AG04449 (cell line): ENCODE data around the gene FAM168B.
"Not testable (repeated sequence)": the region's sequence is repeated elsewhere in the genome, so short reads cannot be mapped to it uniquely, and the experiment has no call there.

Experiments used
- CTCF ChIA-PET: fragments of 350-600 bp; formaldehyde crosslinking; extraction: SDS; loops from one replicate; lab custom pipeline; 2021; ENCODE audit warnings: antibody characterized with exemption; lab: Yijun Ruan, JAX
- POLR2A ChIA-PET: fragments of 400-600, 350-600 bp; formaldehyde crosslinking; extraction: SDS; loops from one replicate; lab custom pipeline; 2020; ENCODE audit warnings: antibody characterized with exemption, inconsistent platforms; lab: Yijun Ruan, JAX
- DNase-seq: peaks from one replicate; pipeline ENCODE4 v3.0.0-alpha.2; 2010; ENCODE audit warnings: low read depth, low spot score
- H3K4me3 ChIP-seq: 2 replicates; pipeline ENCODE4 v1.5.1; 2011; ENCODE audit warnings: low read depth, mild to moderate bottlenecking, control low read depth, low read length
- TF ChIP-seq, protein P1 (sequence below): IDR thresholded peaks from one replicate; pipeline ENCODE4 v1.5.1; 2011; ENCODE audit warnings: mild to moderate bottlenecking, moderate library complexity, low read length, control low read depth, inconsistent platforms; ENCODE audit not compliant: insufficient read depth; ENCODE audit errors: missing control alignments

Gene FAM168B

DNA sequence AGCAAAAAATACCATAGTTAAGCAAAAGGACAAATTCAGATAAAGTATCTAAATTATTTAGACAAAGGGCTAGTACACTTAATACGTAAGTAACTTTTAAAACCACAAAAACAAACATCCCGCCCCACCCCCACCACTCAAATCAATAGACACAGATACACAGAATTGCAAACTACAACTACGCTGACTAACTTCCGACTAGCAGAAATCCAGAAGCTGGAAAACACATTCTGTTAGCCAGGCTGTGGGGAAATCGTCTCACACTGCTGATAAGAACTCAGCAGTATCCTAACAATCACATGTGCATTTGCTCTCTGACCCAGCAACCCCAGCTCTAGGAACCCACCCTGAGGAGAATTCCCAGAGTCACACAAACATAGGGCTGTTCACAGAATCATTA, 16.6 kb downstream of the FAM168B start:
- no peak overlapping the region for H3K4me3 ChIP-seq
- POLR2A ChIA-PET, result no interaction called here
- DNase-seq, result no peak
- TF ChIP-seq, protein P1, sequence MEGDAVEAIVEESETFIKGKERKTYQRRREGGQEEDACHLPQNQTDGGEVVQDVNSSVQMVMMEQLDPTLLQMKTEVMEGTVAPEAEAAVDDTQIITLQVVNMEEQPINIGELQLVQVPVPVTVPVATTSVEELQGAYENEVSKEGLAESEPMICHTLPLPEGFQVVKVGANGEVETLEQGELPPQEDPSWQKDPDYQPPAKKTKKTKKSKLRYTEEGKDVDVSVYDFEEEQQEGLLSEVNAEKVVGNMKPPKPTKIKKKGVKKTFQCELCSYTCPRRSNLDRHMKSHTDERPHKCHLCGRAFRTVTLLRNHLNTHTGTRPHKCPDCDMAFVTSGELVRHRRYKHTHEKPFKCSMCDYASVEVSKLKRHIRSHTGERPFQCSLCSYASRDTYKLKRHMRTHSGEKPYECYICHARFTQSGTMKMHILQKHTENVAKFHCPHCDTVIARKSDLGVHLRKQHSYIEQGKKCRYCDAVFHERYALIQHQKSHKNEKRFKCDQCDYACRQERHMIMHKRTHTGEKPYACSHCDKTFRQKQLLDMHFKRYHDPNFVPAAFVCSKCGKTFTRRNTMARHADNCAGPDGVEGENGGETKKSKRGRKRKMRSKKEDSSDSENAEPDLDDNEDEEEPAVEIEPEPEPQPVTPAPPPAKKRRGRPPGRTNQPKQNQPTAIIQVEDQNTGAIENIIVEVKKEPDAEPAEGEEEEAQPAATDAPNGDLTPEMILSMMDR, result no peak
- CTCF ChIA-PET, result no interaction called here

DNA sequence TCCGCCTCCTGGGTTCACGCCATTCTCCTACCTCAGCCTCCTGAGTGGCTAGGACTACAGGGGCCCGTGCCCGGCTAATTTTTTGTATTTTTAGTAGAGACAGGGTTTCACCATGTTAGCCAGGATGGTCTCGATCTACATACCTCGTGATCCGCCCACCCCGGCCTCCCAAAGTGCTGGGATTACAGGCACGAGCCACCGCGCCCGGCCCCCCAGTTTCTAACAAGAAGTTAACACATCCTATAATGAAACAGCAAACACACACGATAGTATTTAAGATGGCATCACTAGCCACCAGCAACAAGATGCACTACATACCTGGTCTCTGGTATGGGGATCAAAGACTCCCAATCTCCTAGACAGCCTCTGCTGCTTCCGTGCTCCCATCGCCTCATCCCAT, 17.7 kb downstream of the FAM168B start:
- H3K4me3 ChIP-seq, CTCF ChIA-PET, POLR2A ChIA-PET, DNase-seq: not testable (repeated sequence)

DNA sequence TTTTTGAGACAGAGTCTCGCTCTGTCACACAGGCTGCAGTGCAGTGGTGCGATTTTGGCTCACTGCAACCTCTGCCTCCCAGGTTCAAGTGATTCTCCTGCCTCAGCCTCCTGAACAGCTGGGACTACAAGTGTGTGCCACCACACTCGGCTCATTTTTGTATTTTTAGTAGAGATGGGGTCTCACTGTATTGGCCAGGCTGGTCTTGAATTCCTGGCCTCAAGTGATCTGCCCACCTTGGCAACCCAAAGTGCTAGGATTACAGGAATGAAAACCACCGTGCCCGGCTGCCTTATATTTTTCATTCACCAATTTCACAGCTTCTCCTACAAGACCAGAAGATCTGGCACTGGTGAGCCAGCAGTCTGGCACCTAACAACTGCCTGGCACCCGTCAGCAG, 25.1 kb downstream of the FAM168B start:
- POLR2A ChIA-PET, DNase-seq, H3K4me3 ChIP-seq: not testable (repeated sequence)
- CTCF ChIA-PET, result interaction anchor here (0.7 to 0.8 kb wide), 2 partner anchors 10 to 12 kb away, joined by 3 read pairs; no protein-coding TSS in a partner anchor

DNA sequence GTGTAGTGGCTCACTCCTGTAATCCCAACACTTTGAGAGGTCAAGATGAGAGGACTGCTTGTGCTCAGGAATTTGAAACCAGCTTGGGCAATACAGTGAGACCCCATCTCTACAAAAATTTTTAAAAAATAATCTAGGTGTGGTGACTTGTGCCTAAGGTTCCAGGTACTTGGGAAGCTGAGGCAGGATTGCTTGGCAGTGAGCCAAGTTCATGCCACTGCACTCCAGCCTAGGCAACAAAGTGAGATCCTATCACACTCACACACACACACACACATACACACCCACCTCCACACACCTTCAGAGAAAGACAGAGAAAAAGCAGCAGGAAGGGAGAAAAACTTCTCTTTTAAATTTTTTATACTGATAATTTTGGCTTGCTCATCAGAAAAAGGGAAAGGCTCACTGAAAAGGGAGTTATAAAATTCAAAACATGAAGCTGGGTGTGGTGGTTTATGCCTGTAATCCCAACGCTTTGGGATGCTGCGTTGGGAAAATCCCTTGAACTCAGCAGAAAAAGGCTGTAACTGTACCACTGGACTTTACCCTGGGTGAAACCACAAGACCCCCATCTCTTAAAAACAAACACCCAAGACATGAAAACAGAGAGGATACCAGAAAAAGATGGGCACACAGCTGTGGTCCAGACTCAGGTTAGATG, 25.7 kb downstream of the FAM168B start:
- ChIA-PET CTCF (interaction anchor here (0.7 kb wide), 1 partner anchor 9 kb away, joined by 3 read pairs; no protein-coding TSS in a partner anchor), POLR2A (no interaction called here)
- no peak for DNase-seq
- no peak overlapping the region for H3K4me3 ChIP-seq
- TF ChIP-seq, protein P1, result no peak

DNA sequence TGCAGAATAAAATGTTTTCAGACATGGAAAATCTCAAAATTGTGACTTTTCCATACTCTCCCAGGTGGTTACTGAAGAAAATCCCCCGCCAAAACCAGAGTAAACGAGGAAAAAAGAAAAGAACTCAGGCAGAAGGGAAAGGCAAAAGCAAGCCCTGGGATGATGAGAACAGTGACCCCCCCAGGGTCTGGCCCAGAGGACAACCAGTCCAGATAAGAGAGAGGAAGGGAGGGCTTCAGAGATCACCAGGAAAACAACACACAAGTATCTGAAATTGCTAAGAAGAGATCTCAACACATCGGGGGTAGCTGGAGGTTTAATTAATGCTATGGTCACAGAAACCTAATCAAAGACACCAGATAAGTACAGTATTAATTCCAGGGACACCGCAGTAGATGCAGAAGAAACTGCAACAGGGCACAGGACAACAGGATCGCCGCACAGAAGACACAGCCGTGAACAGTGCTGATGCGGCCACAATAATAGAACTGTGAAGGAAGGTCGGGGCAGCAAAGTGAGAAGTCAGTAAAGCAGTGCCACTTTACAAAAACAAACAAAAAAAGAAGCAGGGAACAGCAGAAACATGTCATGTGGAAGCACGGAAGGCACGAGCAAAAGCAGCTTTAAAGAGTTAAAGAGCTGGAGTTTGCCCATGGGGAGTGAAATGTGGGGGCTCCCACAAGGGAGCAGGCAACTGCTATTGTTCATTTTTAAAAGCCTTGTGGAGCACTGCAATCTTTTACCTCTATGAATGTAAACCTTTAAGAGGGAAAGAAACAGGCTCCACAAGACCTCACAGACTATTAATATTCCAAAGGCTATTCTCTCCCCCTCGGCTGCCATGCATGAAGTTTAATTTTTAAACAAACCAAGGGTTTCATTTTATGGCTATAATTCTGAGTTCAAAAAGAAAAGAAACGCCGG, 28.4 kb downstream of the FAM168B start:
- no peak for DNase-seq
- ChIA-PET CTCF (no interaction called here), POLR2A (no interaction called here)
- TF ChIP-seq, protein P1, result no peak
- H3K4me3 ChIP-seq, result no peak overlapping the region

DNA sequence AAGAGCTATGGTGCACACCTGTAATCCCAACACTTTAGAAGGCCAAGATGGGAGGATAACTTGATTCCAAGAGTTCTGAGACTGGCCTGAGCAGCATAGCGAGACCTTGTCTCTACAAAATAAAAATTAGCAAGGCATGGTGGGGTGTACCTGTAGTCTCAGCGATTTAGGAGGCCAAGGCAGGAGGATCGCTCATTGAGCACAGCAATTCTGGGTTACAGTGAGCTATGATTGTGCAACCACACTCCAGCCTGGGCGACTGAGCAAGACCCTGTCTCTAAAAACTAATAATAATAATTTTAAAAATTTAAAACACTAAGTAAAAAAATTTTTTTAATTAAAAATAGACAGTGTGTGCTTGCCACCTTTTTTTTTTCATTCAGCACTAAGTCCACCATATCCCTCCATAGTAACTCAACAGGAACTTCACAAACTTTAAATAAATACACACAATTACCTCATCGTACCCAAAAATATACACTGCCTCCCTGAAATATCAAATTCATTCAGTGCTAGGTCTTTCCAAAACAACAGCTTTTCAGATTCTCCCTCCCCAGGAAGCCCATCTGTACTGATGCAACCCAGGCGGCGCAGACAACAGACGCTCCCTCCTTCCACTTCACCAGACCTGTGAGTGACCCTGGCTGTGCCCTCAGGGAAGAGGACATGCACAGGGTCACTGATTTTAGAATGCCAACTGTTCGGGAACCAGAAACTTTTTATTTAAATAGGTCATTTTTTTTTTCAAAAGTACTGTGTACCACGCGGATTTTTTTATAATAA, 29.6 kb downstream of the FAM168B start:
- H3K4me3 ChIP-seq, result no peak overlapping the region
- TF ChIP-seq, protein P1, result no peak
- ChIA-PET CTCF (interaction anchor here (0.8 kb wide), 1 partner anchor 31 kb away, joined by 4 read pairs; no protein-coding TSS in a partner anchor), POLR2A (no interaction called here)
- DNase-seq, result no peak
